CD4-positive, alpha-beta T cell treated with Interleukin-6 at 100 ng/mL for 8 hours (primary cell): Measurements from ENCODE around the gene ARID1A.
"Not testable (repeated sequence)": the region's sequence is repeated elsewhere in the genome, so short reads cannot be mapped to it uniquely, and the experiment has no call there.

Source experiments
- DNase-seq: peaks from one replicate; pipeline ENCODE4 v3.0.0-alpha.2; 2020; ENCODE audit warnings: mixed read lengths, low spot score

ARID1A gene

GRCh38 chr1:26695356-26696118, at the start of gene ARID1A:
Gene ARID1A (plus strand): TSS chr1:26696015. CDS start chr1:26696404, 389 bp downstream.
- peak; percentile 95 for DNase-seq

- no peak for DNase-seq
Measured at GRCh38 chr1:26664802-26665201, 31.0 kb upstream of the ARID1A start.

GRCh38 chr1:26666855-26667254, 29.0 kb upstream of the ARID1A start:
- no peak for DNase-seq

GRCh38 chr1:26668106-26668786, 27.6 kb upstream of the ARID1A start:
- not testable (repeated sequence) for DNase-seq

DNA sequence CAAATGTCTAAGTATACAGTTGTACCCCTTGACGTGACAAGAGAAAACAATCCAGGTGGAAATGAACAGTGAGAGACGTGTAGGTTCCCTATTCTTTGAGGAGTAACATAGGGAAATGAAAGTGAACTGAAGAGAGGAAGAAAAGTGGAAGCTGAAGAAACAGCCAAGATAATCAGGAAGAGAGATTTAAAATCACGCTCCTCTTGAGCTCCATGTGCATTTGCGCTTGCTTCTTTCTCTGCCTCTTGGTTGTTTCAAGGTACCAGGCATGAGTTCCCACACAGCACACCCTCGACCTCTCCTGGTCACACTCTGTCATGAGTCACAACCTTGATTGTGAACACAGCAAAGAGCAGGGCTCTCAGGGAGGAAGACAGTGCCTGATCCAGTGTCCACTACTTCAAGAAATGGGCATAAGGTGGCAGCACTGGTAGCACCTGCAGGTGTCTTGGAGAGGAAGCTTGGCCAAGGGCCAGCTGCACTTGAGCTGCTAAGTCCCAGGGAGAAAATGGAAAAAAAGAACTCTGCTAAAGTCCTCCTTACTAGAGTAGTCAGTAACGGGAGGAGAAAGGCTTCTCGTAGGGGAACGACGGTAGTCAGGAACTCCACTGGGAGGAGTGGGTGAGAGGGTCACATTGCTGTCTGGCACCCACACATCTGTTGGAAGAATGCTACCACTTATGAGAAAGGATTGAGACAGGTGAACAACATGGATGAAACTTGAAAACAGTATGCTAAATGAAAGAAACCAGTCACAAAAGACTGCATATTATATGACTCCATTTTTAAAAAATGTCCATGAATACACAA, 18.3 kb upstream of the ARID1A start:
- DNase-seq, result peak; percentile 70

DNA sequence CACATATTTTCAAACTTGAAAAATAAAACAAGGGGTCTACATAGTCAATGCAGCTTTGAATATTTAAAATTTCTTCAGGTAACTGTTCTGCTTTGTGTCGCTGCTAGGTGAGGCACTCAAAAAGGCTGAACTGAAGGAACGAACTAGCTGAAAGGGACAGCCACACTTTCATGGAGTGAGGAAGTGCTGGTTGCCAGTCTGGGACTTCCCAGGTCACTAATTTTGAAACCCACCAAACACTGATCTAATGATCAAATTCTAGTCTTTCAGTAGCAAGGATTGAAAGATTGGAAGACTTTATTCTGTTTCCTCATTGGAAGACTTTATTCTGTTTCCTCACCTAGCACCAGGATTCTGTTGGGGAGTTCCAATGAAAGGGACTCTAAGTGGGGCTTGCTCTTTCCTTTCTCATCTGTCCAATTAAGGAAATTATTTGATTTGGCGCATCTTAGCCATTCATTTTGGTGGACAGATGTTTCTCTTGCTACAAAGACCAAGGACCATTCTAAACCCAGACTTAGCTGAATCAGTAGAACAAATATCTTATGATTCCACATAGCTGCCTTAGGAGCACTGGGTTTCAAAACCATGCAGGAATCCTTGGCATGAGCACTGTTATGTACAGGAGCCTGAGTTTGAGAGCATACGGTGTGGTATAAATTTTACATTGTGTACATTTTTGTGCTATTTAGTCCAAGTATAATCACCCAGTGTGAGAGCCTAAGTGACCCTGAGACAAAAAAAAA, 10.9 kb upstream of the ARID1A start:
- DNase-seq, result no peak

DNA sequence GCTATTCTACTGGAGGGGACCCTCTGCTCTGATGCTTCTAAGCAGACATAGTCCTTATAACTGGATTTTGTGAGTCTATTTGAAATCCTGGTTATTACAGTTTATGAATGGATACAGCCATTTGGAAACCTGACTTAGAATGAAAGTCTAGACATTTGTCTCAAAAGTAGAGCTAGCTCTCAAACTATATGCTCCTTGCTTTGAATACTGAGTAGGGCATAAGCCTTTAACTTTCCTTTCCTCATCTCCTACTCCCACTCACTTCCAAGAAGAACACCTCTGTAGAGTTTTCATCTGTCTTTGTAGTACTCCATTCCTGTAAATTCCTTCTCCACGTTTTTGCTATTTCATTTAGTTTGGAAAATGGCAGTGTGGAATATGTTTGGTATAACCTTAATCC, 9.0 kb upstream of the ARID1A start:
- no peak for DNase-seq

DNA sequence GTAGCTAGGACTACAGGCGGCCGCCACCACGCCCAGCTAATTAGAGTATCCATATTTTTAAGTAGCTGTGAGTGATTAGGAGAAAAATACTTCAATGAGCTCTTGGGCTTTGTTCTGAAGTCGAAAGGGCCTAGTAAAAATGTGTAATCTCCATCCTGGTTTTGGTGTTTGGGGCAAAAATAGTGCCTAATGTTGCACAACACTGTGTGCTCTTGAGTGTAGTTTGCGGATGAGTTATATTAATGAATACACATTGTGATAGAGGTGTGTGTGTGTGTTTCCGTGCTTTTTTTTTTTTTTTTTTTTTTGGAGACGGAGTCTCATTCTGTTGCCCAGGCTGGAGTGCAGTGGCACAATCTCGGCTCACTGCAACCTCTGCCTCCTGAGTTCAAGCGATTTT, 6.3 kb upstream of the ARID1A start:
- DNase-seq, result no peak

DNA sequence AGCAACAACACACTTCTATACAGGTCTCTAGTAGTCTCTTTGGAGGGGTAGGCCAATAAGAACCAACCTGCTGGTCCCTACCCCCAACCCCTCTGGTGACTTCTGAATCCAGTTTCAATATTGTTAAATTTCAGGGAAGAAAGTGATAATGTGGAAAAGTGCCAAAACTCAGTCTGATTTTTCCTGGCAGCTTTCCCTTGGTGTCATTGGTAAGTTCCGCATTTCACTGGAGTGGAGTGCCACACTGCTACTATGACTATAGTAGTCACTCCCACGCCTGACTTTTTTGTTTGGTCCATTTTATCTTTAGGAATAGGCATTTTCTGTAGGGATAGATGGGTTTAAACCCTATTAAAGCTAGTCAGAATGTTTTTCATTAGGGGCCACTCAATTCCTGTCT, 5.7 kb upstream of the ARID1A start:
- DNase-seq, result no peak

DNA sequence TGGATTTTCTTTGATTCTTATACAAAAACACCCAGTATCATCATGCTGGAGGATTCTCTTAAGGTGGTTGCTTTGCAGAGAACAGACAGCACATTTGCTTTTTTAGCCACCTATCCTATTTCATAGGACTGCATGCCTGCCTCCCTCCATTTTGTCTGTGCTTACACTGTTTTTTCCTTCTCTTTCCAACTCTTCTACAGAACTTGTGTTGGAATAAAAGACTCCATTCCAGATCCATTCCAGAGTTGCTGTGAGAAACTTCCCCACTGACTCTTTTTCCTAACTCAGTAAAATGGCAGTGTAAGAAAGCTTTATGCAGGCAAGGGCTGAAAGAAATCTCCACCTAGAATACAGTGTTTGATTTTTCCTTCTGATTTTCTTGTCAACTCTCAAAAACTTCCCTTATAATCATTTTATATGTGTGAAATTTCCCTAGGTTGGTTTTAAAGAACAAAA, 5.2 kb upstream of the ARID1A start:
- DNase-seq, result no peak

DNA sequence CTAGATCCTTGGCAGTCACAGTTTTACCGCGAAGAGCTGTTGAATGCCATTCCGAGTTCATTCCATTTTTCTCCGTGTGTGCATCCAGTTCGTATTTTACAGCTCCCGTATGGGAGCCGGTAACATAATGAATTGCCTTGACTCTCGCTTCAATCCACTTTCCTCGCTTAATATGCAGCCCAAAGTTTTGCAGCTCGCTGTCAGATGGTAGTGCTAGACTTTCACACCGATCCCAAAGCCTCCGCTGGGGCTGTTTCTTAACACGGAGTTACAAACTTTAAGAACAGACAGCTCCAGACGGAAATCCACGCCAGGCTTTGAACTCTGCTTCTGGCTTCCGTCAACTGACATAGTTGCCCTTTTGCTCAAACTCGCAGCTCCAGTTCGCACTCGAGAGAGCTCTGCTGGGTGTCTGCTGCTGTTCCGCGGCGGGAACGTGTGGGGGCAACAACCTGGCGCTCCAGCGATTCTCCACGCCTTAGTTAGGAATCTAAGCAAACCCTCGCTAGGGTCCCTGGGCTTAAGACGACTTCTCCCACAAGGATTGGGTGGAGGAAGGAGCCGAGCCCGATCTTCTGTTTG, 3.5 kb upstream of the ARID1A start:
- peak; percentile 84 for DNase-seq

GRCh38 chr1:26692793-26693490, 2.9 kb upstream of the ARID1A start:
- peak; percentile 87 for DNase-seq

DNA sequence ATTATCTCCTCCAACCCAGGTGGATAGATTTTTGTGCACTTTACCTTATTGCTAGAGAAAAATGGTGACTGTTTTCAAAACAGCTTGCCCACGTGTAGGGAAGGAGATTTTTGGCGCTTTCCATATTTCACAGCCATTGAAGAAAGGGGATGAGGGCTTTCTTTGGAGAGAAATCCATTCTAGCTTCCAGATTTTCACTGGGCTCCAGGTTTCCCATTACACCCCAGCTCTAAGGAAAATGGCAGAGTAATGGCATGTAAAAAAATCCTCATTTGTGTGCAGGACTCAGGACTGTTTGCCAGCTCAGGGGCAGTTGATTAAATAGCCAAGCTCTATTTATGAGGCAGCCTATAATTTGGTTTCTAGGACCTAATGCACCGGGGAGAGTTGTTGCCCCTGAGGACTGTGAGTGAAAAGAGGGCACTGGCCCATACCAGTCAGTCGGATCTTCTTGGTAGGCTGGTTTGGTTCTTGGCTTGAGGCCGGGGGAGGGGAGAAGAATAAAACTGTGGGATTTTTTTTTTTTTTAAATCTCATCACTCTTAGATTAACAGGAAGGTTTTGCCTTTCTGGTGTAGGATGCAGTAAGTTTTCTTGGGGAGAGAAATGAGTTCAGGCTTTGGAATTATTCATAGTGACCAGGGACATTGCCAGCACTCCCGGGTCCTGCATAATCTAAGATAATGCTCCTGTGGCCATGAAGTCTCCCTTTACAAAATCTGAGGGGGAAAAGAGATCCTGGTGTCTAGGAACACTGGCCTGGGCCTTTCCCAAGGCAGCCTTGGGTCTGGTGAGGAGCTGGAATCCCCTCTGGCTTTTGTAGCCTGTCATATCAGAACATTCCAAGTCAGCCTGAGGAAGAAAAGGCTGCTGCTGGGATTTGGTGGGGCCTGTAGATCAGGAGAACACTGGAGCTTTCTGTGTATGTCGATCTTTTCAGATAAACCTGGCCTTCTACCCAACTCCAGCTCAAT, 1.9 kb upstream of the ARID1A start:
- no peak for DNase-seq

DNA sequence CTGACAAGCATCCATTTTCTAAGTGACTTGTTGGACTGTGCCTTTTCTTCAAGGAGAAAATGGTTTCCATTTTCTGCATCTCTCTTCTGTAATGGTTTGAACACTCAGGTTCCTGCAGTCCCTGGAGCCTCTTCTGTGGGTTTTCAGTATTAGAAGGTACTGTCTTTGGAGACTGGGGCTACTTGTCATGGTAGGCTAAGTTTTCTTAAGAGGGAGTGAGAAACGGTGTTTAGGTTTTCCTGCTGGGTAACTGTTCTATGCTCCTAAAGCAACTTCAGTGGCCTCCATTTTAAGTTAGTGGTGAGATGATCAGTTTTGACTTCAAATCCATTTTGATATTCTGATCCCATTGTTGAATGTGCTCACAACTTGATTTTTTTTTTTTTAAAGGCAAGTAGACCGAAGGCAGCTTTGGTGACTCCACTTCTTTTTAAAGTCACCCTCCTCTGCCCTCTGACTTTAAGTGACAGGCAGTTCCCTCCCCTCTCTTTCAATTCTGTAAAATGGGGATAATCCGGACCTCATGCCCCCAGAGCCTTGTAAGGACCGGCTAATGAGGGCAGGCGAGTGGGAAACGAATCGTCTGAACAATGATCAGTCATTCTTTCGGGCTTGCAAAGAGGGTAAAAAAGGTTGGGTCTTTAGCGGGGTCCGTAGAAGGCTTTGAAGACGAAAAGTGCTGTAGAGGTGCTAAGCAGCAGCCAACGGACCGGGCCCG, 1.0 kb upstream of the ARID1A start:
- no peak for DNase-seq

DNA sequence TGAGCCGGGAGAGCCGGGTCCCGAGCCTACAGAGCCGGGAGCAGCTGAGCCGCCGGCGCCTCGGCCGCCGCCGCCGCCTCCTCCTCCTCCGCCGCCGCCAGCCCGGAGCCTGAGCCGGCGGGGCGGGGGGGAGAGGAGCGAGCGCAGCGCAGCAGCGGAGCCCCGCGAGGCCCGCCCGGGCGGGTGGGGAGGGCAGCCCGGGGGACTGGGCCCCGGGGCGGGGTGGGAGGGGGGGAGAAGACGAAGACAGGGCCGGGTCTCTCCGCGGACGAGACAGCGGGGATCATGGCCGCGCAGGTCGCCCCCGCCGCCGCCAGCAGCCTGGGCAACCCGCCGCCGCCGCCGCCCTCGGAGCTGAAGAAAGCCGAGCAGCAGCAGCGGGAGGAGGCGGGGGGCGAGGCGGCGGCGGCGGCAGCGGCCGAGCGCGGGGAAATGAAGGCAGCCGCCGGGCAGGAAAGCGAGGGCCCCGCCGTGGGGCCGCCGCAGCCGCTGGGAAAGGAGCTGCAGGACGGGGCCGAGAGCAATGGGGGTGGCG, 371 bp downstream of the ARID1A start:
- DNase-seq, result no peak

- DNase-seq, result peak; percentile 45
Measured at GRCh38 chr1:26696654-26697430, 1.0 kb downstream of the ARID1A start.

- DNase-seq, result no peak
Measured at GRCh38 chr1:26697431-26697977, 1.7 kb downstream of the ARID1A start.
